HUES48 (cell line): ENCODE results near the gene TBL1XR1.

Experiments
- H3K27ac ChIP-seq: one replicate; pipeline ENCODE4 v1.7.0; 2013; ENCODE audit warnings: low read depth, low read length, inconsistent platforms
- H3K27me3 ChIP-seq: 2 replicates; pipeline ENCODE4 v1.6.1; 2013; ENCODE audit warnings: mild to moderate bottlenecking, low read length; ENCODE audit not compliant: control insufficient read depth, insufficient read depth
- H3K36me3 ChIP-seq: 2 replicates; pipeline ENCODE4 v1.6.1; 2013; ENCODE audit warnings: low read length; ENCODE audit not compliant: control insufficient read depth, insufficient read depth
- H3K4me1 ChIP-seq: 2 replicates; pipeline ENCODE4 v1.6.1; 2013; ENCODE audit warnings: mild to moderate bottlenecking, low read length; ENCODE audit not compliant: control insufficient read depth, insufficient read depth
- H3K4me3 ChIP-seq: 2 replicates; pipeline ENCODE4 v1.5.1; 2013; ENCODE audit warnings: mild to moderate bottlenecking, low read depth, low read length
- H3K9ac ChIP-seq: 2 replicates; pipeline ENCODE4 v1.6.1; 2013; ENCODE audit warnings: mild to moderate bottlenecking, low read depth, low read length, moderate library complexity
- H3K9me3 ChIP-seq: 2 replicates; pipeline ENCODE4 v1.6.1; 2013; ENCODE audit warnings: low read length; ENCODE audit not compliant: control insufficient read depth, insufficient read depth

TBL1XR1 gene

DNA sequence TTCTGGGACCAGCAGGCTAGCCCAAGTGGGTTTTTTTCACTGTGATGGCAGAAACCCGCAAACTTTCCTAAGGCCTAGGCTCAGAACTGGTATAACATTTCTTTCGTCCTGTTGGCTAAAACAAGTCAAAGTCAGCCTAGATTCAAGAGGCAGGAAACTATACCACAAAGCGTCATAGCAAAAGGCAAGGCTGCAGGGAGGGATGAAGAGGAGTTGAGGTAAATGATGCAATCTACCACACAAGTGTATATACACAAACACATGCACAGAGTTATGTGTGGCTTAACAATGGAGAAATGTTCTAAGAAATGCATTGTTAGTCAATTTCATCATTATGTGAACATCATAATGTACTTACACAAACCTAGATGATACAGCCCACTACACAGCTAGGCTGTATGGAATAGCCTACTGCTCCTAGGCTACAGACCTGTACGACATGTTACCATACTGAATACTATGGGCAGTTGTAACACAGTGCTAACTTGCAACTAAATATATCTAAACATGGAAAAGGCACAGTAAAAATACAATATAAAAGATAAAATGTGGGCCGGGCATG, 225.6 kb downstream of the TBL1XR1 start:
- Histone ChIP-seq H3K9me3 (no peaks in the 10 kb centered on the region), H3K27ac (no peak overlapping the region), H3K9ac (no peak overlapping the region), H3K4me1 (no peaks in the 10 kb centered on the region), H3K36me3 (no peaks in the 10 kb centered on the region), H3K4me3 (no peak overlapping the region), H3K27me3 (no peaks in the 10 kb centered on the region)

DNA sequence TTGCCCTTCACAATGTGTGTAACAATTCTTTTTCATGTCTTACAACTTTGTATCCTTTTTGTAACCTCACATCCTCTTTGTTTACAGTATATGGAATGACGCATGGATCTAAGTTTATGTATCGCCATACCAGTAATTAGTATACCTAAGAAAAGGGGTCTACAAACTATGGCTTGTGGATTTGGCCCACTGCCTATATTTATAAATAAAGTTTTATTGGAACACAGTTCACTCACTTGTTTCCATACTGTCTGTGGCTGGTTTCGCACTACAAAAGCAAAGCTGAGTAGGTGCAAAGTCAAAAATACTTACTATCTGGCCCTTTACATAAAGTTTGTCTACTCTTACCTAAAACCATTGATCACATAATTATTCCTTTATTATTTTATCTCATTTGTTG, 226.5 kb downstream of the TBL1XR1 start:
- Histone ChIP-seq H3K36me3 (no peaks in the 10 kb centered on the region), H3K27ac (no peak overlapping the region), H3K9me3 (no peaks in the 10 kb centered on the region), H3K9ac (no peak overlapping the region), H3K4me1 (no peaks in the 10 kb centered on the region), H3K4me3 (no peak overlapping the region), H3K27me3 (no peaks in the 10 kb centered on the region)

DNA sequence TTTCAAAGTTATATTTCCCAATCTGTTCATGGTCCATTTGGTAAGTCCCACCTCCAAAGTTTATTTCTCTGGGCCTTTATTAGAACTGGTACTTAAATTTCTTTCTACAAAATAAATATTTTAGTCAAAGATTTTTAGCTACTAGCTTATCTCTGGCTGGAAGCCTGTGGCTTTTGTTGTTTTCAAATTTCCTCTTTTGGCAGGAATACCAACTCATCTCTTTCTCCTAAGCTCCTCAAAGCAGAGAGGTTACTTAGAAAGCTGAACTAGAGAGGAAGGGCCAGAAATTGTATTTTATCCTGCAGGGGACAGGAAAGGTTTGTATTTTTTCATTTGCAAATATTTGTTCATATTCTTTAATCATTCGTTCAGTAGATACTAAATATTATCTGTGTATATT, 227.8 kb downstream of the TBL1XR1 start:
- H3K4me1 ChIP-seq = no peaks in the 10 kb centered on the region
- H3K9me3 ChIP-seq = no peaks in the 10 kb centered on the region
- H3K36me3 ChIP-seq = no peaks in the 10 kb centered on the region
- no peak overlapping the region for H3K9ac ChIP-seq
- no peak overlapping the region for H3K4me3 ChIP-seq
- no peaks in the 10 kb centered on the region for H3K27me3 ChIP-seq
- H3K27ac ChIP-seq = no peak overlapping the region
